COLO668 (cell line): ENCODE measurements around the gene MAP3K14.

Source experiments
- DNase-seq: peaks from one replicate; lab custom pipeline; 2025; ENCODE audit not compliant: unreplicated experiment; lab: John Stamatoyannopoulos, UW

The MAP3K14 gene

DNA sequence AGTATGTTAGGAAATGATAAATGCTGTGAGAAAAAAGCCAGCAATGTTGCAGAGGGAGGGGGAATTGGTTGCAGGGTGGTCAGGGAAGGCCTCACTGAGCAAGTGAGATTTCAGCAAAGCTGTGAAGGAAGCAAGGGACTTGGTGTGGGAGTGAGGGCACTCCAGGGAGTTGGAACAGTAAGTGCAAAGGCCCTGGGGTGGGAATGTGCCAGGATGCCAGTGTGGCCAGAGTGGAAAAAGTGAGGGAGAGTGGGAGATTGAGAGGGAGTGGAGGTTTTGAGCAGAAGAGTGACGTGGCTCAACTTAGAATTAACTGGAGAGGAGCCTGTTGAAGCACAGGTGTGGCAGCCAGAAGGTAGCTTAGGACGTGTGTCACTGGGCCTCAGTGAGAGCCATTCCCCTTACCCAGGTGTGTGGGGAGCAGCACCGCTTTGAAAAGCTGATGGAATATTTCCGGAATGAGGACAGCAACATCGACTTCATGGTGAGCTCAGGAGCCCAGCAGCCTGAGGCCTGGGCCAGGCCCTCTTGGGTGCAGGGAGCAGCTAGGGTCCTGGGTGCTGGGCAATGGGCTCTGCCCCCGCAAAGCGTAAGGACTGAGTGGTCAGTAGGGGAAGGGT lies 78.6 kb downstream of the MAP3K14 start:
- no peak for DNase-seq

- DNase-seq: no peak
These were observed 79.1 kb downstream of the MAP3K14 start for GRCh38 chr17:45237686-45238085.

DNA sequence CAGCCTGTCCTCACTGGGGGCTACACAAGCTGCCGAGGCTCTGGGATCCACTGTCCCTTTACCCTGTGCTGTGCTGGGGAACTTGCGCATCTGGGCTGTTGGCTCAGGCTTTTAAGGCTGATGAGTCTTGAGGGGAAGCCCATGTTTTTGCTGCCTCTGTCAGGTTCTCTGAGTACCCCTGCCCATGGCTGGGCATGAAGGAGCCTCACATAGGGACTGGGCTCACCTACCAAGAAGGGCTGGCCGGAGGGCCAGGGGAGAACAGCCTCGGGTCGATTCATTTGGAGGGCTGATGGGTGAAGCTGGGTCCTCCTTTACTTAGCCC lies 80.6 kb downstream of the MAP3K14 start:
- DNase-seq: no peak

- DNase-seq: peak; percentile 47
These were observed 81.2 kb downstream of the MAP3K14 start for GRCh38 chr17:45235416-45236281.

GRCh38 chr17:45234641-45235415 lies 82.0 kb downstream of the MAP3K14 start:
- peak; percentile 42 for DNase-seq

DNA sequence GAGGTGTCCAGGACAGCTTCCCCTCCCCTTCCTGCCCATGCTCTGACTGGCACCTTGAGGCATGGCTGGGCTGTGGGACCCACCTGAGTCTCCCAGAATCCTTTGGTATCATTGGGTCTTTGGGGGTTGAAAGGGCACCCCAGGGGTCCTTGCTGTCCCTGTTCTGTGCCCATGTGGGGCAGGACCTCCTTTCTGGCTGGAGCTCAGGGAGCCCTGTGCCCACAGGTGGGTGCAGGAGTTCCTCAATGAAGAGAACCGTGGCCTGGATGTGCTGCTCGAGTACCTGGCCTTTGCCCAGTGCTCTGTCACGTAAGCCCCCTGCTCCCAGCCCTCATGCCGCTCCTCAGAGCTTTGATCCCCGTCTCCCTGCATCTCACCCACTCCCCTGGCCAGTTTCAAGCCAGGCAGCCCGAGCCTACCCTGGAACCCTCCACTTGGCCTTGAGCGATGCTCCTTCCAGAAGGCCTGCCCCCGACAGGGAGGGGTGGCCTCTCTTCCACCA lies 83.3 kb downstream of the MAP3K14 start:
- no peak for DNase-seq

- DNase-seq: no peak
These were observed 84.1 kb downstream of the MAP3K14 start for GRCh38 chr17:45232514-45233422.

- peak; percentile 52 for DNase-seq
These were observed 85.2 kb downstream of the MAP3K14 start for GRCh38 chr17:45231481-45232116.

DNA sequence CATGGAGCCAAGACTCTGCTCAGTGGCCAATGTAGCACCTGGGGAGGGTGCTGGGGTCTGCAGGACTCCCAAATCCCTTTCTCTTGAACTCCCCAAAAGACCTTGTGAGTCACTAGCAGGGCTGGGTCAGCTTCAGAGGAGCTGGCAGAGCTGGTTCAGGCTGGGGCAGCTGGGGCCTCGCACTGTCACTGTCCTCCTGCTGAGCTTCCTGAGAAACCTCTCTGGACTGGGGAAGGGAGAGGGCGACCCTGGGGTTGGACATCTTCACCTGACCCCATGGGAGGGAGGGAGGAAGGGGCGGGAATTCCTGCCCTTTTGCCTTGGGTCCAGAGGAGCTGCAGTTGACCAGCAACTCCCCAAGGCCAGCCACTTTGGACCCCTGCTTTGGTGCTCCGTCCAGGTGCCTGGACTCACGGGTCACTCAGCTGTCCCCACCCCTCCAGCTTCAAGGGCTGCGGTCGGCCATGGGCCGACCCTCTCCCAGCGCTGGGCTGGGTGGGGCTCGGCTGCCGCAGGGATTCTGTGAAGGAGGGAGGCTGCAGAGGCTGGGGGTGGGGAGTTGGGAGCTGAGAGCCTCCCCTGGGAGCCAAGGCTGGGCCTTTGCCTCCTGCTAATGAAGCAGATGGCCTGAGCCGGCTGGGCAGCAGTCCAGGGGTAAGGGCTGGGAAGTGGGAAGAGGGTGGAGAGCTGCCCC lies 85.9 kb downstream of the MAP3K14 start:
- DNase-seq: no peak

DNA sequence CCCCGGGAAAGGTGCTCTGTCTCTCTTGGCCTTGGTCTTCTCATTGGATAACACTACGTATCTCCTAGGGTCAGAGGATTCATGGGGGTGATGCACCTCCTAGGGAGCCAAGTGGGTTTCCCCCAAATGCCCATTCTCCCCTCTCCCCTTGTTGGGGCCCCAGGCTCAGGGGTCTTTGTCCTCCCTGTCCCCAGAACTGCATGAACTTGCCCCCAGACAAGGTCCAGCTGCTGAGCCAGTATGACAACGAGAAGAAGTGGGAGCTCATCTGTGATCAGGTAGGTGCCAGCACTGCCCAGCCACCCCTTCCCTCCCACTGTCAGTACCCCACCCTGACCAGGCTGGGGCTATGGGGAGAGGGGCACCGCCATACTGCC lies 86.4 kb downstream of the MAP3K14 start:
- DNase-seq: no peak

DNA sequence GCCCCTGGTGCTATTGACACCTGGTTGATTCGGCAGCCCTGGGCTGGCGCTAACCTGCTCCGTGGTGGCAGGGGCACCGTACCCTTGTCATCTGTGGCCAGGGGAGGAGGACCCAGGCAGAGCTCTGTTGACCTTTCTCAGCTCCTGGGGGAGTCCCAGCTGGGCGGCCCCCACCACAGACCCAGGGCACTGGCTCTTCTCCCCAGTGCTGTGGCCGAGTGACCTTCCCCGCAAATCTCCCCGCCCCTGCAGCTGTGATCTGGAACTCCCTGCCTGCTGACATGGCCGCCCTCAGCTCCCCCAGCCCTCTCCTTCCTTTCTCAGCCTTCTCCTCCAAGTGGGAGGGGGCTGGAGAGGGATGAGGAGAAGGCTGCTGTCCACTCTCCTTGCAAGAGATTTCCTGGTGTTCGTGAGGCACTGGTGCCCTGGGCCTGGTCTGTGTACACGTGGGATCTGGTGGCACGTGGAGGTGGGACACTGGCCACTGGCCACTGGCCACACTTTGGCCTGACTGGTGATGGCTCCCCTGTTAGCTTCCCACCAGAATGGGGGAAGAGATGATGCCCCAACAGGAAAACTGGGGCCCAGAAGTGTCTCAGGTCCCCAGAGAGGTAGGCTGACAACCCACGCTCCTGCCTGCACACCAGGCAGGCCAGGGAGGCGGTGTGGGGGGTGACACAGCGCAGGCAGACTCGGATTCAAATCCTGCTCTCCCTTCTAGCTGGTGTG lies 87.0 kb downstream of the MAP3K14 start:
- DNase-seq: no peak

DNA sequence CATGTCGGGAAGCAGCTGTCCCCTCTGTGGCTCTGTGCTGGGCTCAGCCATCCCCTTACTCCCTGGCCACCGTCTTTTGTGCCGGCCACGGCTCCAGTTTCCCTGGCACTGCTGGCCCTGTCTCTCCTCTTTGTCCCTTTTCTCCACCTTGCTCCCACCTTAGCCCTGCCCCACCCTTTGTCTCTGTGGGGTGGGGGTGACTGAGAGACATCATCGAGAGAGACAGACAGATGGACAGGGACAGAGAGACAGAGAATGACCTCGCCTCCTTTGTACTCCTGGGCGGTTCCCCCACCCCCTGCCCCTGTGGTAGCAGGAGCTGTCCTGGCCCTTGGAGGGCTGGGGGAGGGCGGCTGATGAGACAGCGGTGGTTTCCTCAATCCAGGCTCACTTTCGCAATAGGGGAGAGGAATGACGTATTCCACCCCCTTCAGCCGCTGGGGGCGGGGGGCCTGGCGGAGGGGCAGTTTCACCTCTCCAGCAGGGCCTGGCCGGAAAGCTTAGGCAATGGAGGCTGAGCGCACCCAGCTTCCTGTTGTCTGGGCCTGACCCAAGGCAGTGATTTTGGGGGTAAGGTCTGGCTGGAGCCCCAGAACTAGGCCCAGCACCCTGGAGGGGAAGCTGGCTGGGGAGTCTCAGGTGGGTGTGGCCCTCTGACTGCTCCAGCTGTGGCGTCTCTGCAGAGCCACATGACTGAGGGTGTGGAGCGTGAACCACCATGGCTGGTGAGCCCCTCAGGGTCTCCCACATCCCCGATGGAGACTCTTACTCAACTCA lies 87.9 kb downstream of the MAP3K14 start:
- DNase-seq: no peak

DNA sequence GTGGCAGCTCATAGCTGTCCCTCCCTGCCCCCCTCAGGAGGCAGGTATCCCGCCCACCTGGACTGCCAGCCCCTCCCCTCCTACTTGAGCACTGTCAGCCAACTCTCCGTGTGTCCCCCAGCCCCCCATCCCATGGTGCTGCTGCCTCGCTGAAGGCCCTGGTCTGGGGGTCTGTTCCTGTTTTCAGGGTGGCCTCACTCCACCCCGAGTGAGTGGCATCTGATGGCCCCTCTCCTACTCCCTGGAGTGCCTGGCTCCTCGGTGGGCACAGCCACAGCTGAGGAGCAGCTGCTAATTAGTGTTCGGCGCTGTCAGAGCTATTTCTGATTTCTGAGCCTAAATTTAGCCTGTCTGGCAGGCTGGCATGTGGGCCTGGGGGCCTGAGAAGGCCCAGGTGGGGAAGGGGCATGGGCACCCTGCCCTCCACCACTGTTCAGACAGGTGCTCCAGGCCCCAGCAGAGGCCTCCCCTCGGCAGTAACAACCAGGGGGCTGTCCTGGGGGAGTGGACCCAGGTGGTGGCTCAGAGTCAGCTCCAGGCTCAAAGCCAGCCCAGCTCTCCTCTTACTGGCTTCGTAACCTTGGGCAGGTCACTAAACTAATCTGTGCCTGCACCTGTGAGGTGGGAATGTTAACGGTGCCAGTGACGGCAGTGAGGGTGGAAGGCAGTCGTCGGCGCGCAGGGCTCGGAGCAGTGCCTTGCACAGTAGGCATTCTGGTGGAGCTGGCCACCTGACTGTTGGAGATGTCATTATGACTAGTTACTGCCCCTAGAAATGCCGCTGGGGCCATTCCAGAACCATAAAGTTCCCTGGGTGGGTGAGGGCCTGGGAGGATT lies 88.7 kb downstream of the MAP3K14 start:
- DNase-seq: no peak

- DNase-seq: no peak
These were observed 89.5 kb downstream of the MAP3K14 start for GRCh38 chr17:45227101-45227925.

GRCh38 chr17:45226576-45226975 lies 90.2 kb downstream of the MAP3K14 start:
- DNase-seq: no peak

DNA sequence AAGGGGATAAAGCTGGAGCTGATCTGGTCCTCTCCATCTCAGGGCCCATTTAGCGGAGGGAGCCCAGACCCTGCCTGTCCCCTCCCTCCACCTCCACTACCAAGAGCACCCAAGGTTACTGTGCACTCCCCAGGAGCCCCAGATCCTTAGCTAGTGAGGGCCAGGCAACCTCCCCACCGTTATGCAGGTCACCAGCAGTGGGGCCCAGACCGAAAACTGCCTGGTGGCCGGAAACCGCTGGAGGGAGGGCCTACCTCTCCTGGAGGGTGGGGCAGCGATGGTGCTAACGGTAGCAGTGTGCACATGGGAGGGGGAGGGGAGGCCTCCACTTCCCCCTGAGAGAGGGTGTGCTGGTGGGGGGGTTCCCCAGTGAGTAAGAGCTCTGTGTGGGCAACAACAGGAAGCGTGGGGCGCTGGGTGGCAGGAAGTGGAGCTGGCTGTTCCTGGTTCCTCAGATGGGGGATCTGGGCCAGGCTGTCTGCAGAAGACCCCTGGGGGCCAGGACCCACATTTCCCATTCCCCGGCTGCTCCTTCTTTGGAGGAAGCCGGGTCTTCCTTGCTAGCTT lies 90.8 kb downstream of the MAP3K14 start:
- DNase-seq: no peak
